HG03064 (cell line): ENCODE measurements around the gene ACSM4.
A peak's percentile ranks its signal among the peaks of the same experiment; 100 is the strongest.
"Not testable (repeated sequence)": the region's sequence is repeated elsewhere in the genome, so short reads cannot be mapped to it uniquely, and the experiment has no call there.

Experiments used
- ATAC-seq: cut with Tn5 transposase; IDR thresholded peaks from one replicate; pipeline ENCODE4 v1.9.1; 2021; ENCODE audit warnings: low read depth; ENCODE audit not compliant: unreplicated experiment

The ACSM4 gene

DNA sequence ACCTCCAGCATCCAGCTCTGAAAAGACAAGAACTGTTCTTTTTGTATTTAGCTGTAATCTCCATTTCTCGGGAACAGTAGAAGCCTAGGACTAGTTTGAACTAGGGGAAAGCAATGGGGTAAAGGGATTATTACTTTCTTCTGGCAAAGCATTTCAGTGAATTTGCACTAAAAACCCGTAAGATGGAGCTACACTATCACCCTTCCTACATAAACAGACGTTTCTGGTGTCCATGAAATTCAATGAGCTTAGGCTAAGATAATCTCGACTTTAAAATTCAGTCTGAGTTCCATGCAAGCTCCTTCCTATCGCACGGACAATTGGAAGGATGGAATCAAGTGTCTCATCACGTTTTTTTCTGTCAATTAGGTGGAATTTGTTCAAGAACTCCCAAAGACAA, 24.0 kb downstream of the ACSM4 start:
- no peak for ATAC-seq

DNA sequence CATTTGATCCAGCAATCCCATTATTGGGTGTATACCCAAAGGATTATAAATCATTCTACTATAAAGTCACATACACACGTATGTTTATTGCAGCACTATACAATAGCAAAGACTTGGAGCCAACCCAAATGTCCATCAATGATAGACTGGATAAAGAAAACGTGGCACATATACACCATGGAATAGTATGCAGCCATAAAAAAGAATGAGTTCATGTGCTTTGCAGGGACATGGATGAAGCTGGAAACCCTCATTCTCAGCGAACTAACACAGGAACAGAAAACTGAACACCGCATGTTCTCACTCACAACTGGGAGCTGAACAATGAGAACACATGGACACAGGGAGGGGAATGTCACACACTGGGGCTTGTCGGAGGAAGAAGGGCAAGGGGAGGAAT, 33.9 kb downstream of the ACSM4 start:
- ATAC-seq = not testable (repeated sequence)

DNA sequence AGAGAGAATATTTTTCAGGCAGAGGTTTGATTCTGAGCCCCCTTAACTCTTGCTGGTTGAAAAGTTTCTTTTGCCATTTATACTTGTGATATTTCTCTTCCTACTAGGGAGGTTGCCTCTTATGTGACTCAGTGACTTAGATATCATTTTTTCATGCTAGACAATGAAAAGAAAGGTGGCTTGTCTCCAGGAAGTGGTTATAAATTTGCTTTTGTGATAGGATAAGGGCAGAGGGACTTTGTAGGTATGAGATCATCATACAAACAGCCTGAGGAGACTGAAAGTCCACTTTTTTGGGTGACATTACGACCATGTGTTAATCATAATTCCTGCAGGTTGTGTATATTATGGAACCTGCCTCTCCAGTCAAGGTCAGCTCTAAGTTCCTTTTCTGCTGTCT, 35.8 kb downstream of the ACSM4 start:
- ATAC-seq = no peak

DNA sequence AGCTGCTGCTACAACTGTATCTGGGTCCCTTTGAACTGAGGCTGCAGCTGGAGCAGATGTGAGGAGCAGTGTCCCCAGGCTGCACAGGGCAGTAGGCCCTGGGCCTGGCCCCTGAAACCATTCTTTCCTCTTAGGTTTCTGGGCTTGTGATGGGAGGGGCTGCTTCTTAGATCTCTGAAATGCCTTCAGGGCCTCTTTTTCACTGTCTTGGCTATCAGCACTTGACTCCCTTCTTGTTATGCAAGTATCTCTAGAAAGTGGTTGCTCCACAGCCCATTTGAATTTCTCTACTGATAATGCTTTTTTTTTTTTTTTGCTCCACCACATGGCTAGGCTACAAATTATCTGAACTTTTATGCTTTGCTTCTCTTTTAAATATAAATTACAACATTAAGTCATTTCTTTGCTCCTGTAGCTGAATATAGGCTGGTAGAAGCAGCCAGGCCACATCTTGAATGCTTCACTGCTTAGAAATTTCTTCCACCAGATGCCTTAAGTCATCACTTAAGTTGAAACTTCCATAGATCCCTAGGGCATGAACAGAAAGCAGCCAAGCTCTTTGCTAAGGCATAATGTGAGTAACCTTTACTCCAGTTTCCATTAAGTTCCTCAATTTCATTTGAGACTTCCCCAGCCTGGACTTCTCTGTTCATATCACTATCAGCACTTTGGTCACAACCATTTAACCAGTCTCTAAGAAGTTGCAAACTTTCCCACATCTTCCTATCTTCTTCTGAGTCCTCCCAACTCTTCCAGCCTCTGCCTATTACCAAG, 41.1 kb downstream of the ACSM4 start:
- no peak for ATAC-seq

DNA sequence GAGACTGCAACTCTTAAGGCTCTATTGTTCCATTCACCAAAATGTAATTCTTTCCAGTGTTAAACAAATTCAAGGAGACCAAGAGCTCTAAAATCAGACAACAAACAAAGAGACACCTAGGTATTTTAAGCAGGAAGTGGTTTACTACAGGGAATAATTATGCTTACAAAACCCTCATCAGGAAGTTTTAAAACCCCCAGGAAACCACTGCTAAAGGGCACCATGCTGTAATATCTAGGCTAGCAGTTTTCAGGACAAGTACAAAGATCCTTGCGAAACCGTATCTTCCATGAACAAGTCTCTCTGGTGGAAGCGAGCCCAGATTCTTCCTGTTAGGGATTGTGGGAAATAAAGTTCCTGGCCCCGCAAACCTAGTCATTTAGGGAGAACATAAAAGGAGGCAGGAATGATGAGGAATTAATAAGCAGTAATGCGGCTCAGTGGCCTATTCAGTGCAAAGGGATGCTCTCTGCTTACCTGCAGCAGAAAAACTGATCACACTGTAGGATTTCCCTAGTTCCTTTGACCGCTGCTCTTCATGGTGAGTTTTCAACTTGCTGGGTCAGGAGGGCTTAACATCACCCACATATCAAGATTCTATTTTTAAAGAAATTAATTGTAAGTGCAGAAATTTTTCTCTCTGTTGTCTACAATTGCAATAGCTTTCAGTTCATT, 42.8 kb downstream of the ACSM4 start:
- ATAC-seq = no peak

DNA sequence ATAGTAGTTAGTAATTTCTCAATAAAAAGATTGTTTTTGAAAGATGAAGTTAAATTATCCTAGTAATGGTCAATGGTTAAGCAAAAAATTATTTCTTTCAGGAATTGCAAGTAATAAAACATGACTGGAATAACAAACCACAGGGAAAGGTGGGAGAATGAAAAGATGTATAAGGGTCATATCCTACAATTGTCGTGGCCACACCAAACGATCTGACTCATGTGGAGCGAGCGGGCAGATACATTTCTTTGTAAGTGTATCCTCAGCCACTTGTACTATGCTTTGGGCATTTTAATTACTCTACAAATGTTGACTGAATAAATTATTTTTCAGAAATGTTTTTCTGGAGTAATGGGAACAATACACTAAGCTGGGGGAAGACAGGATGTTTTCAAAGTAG, 45.5 kb downstream of the ACSM4 start:
- ATAC-seq = no peak

DNA sequence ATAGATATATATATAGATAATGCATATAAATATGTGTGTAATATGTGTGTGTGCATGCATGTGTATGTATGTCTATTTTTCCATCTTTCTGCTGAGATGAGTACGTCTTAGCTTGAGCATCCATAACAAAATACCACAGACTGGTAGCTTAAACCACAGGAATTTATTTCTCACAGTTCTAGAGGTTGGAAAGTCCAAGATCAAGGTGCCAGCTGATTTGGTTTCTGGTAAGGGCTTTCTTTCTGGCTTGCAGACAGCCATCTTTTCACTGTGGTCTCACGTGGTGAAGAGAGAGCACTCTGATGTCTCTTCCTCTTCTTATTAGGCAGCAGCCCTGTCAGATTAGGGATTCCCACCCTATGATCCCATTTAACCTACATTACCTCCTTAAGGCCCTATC, 47.3 kb downstream of the ACSM4 start:
- no peak for ATAC-seq

DNA sequence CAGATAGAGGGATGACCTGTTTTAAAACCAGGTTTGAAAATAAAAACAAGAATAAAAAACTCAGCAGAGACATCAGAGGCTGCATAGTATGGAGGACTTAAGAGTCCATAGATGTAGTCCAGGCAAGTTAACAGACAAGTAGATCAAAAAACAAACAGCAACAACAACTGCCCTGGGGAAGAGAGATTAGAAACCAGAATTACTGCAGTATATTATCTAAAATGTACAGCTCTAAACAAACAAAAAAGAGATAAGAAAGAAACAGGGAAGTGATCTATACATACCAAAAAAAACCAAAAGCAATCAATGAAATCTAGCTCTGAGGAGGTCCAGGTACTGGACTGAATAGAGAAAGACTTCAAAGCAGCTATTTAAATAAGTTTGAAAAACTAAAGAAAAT, 48.8 kb downstream of the ACSM4 start:
- ATAC-seq = no peak

DNA sequence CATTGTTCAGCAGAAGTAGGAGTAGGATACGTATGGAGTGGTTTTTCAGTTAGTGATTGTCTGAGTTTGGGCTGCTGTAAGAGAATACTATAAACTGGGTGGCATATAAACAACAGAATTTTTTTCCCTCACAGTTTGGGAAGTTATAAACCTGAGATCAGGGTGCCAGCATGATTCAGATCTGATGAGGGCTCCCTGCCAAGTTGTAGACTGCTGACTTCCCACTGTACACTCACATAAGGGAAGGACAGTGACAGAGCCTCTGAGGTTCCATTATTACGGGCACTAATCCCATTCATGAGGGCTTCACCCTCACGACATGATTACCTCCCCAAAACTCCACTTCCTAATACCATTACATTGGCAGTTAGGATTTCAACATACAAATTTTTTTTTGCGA, 50.7 kb downstream of the ACSM4 start:
- ATAC-seq = no peak

DNA sequence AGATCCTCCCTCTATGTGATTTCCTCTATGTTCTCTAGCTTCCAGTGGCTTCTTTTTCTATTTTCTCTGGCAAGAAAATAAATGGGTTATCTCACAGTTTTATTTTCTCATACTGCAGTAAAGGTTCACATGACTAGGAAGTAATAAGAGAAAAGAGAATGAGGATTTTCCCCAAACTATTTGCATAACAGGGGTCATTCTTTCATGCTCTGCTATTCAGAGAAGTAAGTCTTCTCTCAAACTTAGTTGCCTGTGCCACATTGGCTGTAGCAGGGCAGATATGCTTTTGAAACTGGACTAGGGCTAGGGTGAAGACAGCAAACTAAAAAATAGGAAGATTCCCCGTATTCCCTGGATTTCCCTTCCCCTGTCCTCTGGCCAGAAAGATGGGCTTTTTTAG, 57.4 kb downstream of the ACSM4 start:
- ATAC-seq = no peak

DNA sequence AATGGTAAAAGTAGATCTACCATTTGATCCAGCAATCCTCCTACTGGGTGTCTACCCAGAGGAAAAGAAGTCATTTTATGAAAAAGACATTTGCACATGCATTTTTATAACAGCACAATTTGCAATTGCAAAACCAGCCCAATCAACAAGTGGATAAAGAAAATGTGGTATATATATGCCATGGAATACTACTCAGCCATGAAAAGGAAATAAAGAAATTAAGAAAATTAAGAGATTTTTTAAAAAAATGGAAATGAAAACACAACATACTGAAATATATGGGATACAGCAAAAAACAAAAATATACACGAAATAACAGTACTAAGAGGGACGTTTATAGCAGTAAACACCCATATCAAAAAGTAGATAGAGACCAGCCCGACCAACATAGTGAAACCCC, 58.9 kb downstream of the ACSM4 start:
- no peak for ATAC-seq

DNA sequence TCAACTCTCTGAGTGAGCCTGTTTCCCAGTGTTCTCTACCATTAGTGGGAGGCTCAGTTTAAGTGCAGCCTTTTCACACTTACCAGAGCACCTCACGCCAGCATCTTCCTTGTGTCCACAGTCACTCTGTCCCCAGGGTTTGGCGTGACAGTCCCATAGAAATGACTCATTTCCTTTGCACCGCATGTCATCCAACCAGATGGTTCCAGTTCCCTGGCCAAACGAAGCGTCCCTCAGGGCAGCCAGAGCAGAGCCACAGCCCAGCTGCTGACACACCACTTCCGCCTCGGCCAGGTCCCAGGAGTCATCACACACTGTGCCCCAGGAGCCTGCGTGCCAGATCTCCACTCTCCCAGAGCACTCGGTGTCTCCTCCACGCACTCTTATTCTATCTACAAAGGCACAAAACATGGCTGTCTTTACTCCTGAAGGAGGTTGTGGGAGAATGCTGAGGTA, 65.4 kb downstream of the ACSM4 start:
- ATAC-seq = peak; percentile 78

DNA sequence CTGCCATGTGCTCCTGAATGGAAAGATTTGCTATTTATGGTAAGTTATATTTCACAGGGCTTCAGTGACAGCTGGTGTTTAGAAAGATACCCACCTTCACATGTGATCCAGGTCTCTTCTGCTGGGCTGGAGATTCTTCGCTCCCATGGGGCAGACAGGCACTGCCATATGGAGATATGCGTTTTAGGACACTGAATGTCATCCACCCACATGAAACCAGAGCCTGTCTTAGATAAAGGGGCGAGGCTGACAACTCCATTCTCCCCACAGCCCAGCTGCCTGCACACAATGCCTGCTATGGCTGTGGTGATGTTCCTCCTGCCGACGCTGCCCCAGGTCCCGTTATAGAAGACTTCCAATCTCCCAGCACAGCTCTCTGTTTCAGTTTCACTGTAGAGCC, 69.4 kb downstream of the ACSM4 start:
- ATAC-seq = no peak

DNA sequence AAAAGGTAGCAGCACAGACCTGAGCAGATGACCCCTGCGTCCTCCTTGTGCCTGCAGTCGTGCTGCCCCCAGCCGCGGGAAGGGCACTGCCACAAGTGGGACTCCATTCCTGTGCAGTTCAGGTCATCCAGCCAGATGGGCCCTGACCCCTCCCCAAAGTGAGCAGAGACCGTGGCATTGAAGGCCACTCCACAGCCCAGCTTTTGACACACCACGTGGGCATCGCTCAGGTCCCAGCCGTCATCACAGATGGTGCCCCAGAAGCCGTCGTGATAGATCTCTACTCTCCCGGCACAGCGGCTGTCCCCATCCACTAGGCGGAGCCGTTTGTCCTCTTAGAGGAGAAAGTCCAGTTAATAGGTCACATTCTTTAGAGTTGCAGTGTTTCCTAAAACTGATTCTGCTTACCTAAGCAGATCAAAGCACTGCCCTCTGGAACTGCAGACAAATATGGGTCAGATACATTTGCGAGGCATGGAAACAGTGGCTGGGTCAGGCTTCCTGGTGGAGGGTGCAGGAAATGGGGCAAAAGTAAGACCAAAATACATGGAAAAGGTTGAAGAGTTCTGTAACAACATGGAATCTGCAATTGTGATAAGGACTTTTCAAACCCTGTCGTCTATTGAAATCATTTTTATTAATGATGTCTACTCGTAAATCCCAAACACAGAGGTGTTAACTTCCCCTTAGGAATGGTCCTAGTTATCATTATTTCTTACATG, 70.7 kb downstream of the ACSM4 start:
- no peak for ATAC-seq

DNA sequence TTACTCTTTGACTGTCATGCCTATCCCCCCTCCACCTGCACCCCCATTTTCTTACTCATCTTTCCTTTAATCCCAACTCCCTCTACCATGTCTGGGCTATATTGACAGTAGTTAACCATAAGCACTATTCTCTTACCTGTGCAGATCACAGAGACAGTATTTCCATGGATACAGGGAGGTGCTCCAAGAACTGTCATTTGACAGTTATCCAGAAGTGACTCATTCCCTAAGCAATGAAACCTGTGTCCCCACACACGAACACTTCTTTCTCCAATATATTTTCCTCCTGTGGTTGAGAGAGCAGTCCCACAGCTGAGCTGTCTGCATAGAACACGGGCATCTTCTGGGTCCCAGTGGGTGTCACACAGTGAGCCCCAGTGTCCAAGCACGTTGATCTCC, 71.3 kb downstream of the ACSM4 start:
- no peak for ATAC-seq

DNA sequence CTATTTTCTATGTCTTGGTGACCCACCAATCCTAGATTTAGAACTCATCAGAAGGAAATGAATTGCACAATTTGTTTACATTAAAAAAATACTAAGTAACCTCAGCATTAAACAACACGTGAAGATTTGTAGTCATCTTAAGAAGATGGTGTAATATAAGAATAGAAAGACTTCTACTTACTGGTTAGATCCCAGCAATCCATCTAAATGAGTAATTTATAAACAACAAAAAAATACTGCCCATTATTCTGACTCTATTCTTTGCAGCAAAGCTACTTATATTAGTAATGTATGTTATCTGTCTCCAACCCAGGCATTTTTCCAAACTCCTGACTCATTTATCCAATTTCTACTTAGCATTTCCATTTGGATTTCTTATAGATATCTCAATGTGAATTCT, 72.3 kb downstream of the ACSM4 start:
- no peak for ATAC-seq
